ENCODE measurements around the gene RPS6KA5. TPM values are rescaled to one million over a fixed set of nuclear protein-coding genes. Genes with fewer than 3 reads are reported as not detected.

Gene RPS6KA5
- total RNA-seq, 1 donor from 2014 or later, result 11.3 TPM

DNA sequence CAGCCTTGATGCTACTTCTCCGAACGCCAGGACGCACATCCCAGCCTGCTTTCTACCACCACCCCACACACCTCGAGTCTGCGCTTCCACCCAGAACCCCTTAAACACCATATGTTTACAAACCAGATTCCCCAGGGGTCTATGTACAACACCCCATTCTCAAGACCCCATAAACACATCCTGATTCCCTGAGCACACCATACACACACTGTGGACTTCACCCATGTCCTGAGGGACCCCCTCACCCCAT, 244.9 kb downstream of the RPS6KA5 start:
- TF ChIP-seq, protein P1, sequence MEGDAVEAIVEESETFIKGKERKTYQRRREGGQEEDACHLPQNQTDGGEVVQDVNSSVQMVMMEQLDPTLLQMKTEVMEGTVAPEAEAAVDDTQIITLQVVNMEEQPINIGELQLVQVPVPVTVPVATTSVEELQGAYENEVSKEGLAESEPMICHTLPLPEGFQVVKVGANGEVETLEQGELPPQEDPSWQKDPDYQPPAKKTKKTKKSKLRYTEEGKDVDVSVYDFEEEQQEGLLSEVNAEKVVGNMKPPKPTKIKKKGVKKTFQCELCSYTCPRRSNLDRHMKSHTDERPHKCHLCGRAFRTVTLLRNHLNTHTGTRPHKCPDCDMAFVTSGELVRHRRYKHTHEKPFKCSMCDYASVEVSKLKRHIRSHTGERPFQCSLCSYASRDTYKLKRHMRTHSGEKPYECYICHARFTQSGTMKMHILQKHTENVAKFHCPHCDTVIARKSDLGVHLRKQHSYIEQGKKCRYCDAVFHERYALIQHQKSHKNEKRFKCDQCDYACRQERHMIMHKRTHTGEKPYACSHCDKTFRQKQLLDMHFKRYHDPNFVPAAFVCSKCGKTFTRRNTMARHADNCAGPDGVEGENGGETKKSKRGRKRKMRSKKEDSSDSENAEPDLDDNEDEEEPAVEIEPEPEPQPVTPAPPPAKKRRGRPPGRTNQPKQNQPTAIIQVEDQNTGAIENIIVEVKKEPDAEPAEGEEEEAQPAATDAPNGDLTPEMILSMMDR (IDR thresholded peaks at IDR 0.05), result no peak
- intact Hi-C loops (cut with DNase I), result no loop called here
- Histone ChIP-seq H3K36me3 (no peaks in the 10 kb centered on the region), H3K9me3 (no peaks in the 10 kb centered on the region), H3K4me1 (peaks cover 14% of the 10 kb centered on the region), H3K27ac (no peak overlapping the region), H3K27me3 (ENCODE audit: low read depth) (no peaks in the 10 kb centered on the region), H3K4me3 (peak overlapping the region; percentile 60)
- DNase-seq, result no peak
- ATAC-seq, result no peak

DNA sequence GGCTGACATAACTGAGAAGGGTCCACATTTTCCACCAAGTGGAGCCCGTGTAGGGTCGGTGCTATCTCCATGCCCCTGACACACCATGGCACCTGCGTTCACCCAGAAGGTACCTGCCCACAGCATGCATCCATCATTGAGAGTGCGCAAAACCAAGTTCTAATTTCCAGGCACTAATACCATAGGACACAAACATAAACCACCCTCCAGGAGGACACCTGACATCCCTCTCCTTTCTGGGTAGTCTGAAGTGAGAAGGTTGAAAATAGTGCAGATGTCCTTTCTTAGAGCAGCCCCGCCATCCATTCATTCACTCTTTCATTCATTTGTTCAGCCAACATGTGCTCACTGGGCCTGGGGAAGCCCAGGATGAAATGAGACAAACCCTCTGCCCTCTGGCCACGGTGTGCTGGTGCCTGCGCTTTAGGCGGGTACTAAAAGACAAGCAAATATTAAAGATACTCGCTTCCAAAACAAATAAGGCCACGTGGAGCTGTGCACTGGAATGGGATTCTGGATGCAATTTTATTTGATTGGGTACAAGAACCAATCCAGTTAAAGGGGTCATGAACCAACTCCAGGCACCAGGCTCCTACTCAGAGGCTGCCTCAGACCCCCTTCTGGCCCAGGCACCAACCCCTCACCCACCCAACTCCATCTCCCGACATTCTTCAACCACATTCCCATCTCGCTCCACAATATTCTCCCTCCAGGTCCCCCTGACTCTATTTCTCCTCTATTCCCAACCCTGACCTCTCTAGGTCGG, 245.5 kb downstream of the RPS6KA5 start:
- intact Hi-C loops (cut with DNase I), result no loop called here
- TF ChIP-seq, protein P1 (IDR thresholded peaks at IDR 0.05), result no peak
- ATAC-seq (no peak), DNase-seq (no peak)
- Histone ChIP-seq H3K4me1 (peaks cover 14% of the 10 kb centered on the region), H3K9me3 (no peaks in the 10 kb centered on the region), H3K36me3 (no peaks in the 10 kb centered on the region), H3K4me3 (peak overlapping the region; percentile 60), H3K27me3 (ENCODE audit: low read depth) (no peaks in the 10 kb centered on the region), H3K27ac (no peak overlapping the region)

DNA sequence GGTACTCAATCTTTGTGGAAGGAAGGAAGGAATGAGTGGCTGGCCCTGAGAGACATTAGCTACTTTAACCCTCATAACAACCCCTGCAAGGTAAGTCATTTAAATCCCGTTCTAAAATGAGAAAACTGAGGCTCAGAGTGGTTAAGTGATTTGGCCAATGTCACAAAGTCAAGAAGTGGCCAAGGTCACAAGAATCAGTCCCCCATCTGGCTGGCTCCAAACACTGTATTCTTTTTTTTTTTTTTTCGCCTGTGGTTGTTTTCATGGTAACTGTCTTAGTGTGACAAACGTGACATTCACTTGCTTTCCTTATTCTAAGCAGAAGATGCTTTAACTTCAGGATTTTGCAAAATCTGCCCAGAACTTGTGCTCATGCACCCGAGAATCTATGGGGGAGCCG, 247.0 kb downstream of the RPS6KA5 start:
- no peak overlapping the region for H3K27ac ChIP-seq
- H3K27me3 ChIP-seq (ENCODE audit: low read depth), result no peaks in the 10 kb centered on the region
- no peak for ATAC-seq
- intact Hi-C loops (cut with DNase I), result no loop called here
- H3K4me1 ChIP-seq, result peaks cover 14% of the 10 kb centered on the region
- DNase-seq, result no peak
- no peaks in the 10 kb centered on the region for H3K36me3 ChIP-seq
- TF ChIP-seq, protein P1 (IDR thresholded peaks at IDR 0.05), result no peak
- no peak overlapping the region for H3K4me3 ChIP-seq
- H3K9me3 ChIP-seq, result no peaks in the 10 kb centered on the region

- intact Hi-C loops (cut with DNase I), result no loop called here
These were observed 248.3 kb downstream of the RPS6KA5 start for GRCh38 chr14:90812109-90812508.

GRCh38 chr14:90811641-90812040, 248.8 kb downstream of the RPS6KA5 start:
- Histone ChIP-seq H3K4me1 (peaks cover 14% of the 10 kb centered on the region), H3K27ac (no peak overlapping the region), H3K9me3 (no peaks in the 10 kb centered on the region), H3K27me3 (ENCODE audit: low read depth) (no peaks in the 10 kb centered on the region), H3K4me3 (no peak overlapping the region), H3K36me3 (no peaks in the 10 kb centered on the region)
- intact Hi-C loops (cut with DNase I), result no loop called here
- DNase-seq, result no peak
- TF ChIP-seq, protein P1 (IDR thresholded peaks at IDR 0.05), result no peak
- no peak for ATAC-seq

More at GRCh38 chr14:90812109-90812508, 248.3 kb downstream of the RPS6KA5 start:
- TF ChIP-seq, protein P1 (IDR thresholded peaks at IDR 0.05), result no peak
- DNase-seq (no peak), ATAC-seq (no peak)
- Histone ChIP-seq H3K4me3 (no peak overlapping the region), H3K27me3 (ENCODE audit: low read depth) (no peaks in the 10 kb centered on the region), H3K27ac (no peak overlapping the region), H3K4me1 (peaks cover 14% of the 10 kb centered on the region), H3K9me3 (no peaks in the 10 kb centered on the region), H3K36me3 (no peaks in the 10 kb centered on the region)
